CD4-positive, alpha-beta T cell treated with Interleukin-6 at 100 ng/mL for 8 hours (primary cell): Measurements from ENCODE around the gene GATAD2A.

ENCODE experiments used
- DNase-seq: peaks from one replicate; pipeline ENCODE4 v3.0.0-alpha.2; 2020; ENCODE audit warnings: mixed read lengths, low spot score

Gene GATAD2A

GRCh38 chr19:19488875-19489690 lies 83.6 kb downstream of the GATAD2A start:
- peak; percentile 95 for DNase-seq

- no peak for DNase-seq
These were observed 84.3 kb downstream of the GATAD2A start for GRCh38 chr19:19489804-19490204.

GRCh38 chr19:19490214-19490968 lies 84.9 kb downstream of the GATAD2A start:
- DNase-seq, result peak; percentile 82

GRCh38 chr19:19491321-19492025 lies 86.0 kb downstream of the GATAD2A start:
- DNase-seq, result no peak

- DNase-seq, result no peak
These were observed 86.6 kb downstream of the GATAD2A start for GRCh38 chr19:19492026-19492610.

- no peak for DNase-seq
These were observed 88.5 kb downstream of the GATAD2A start for GRCh38 chr19:19493841-19494546.

GRCh38 chr19:19495614-19496603 lies 90.4 kb downstream of the GATAD2A start:
- DNase-seq, result no peak

GRCh38 chr19:19498255-19498991 lies 92.9 kb downstream of the GATAD2A start:
- no peak for DNase-seq

GRCh38 chr19:19499272-19499995 lies 94.0 kb downstream of the GATAD2A start:
- no peak for DNase-seq

- DNase-seq, result no peak
These were observed 95.6 kb downstream of the GATAD2A start for GRCh38 chr19:19500975-19501644.

- DNase-seq, result no peak
These were observed 96.3 kb downstream of the GATAD2A start for GRCh38 chr19:19501798-19502197.

GRCh38 chr19:19502281-19502680 lies 96.8 kb downstream of the GATAD2A start:
- DNase-seq, result no peak

GRCh38 chr19:19502808-19503602 lies 97.5 kb downstream of the GATAD2A start:
- no peak for DNase-seq

GRCh38 chr19:19504754-19505668 lies 99.5 kb downstream of the GATAD2A start:
- no peak for DNase-seq

- DNase-seq, result no peak
These were observed 100.3 kb downstream of the GATAD2A start for GRCh38 chr19:19505669-19506326.

- no peak for DNase-seq
These were observed 101.1 kb downstream of the GATAD2A start for GRCh38 chr19:19506592-19506991.
